Smooth muscle cell of the pulmonary artery (primary cell): ENCODE data around the gene HJURP. TPM values are rescaled to one million over a fixed set of nuclear protein-coding genes. Genes with fewer than 3 reads are reported as not detected.

ENCODE experiments used
- total RNA-seq: library from RNA; depleted of rRNA; stranded (reverse); fragments of >200 nt; gene quantifications from 2 replicates; pipeline ENCODE4 v1.2.3, GENCODE V29; 2014

The HJURP gene, protein sequence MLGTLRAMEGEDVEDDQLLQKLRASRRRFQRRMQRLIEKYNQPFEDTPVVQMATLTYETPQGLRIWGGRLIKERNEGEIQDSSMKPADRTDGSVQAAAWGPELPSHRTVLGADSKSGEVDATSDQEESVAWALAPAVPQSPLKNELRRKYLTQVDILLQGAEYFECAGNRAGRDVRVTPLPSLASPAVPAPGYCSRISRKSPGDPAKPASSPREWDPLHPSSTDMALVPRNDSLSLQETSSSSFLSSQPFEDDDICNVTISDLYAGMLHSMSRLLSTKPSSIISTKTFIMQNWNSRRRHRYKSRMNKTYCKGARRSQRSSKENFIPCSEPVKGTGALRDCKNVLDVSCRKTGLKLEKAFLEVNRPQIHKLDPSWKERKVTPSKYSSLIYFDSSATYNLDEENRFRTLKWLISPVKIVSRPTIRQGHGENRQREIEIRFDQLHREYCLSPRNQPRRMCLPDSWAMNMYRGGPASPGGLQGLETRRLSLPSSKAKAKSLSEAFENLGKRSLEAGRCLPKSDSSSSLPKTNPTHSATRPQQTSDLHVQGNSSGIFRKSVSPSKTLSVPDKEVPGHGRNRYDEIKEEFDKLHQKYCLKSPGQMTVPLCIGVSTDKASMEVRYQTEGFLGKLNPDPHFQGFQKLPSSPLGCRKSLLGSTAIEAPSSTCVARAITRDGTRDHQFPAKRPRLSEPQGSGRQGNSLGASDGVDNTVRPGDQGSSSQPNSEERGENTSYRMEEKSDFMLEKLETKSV
- total RNA-seq: 2.6 and 5.2 TPM in 2 replicates

GRCh38 chr2:233854241-233854981, at the start of gene HJURP:
HJURP (minus strand) TSS chr2:233854535; CDS start chr2:233854500, 35 bp downstream.

GRCh38 chr2:233867993-233868532, 13.7 kb upstream of the HJURP start, which contains the start of gene MSL3B:
MSL3B (minus strand) TSS chr2:233868386.

Other genes starting within 250 kb of the HJURP start
- 0.17 TPM in 1 of 2 replicates, not detected in the other for gene UGT1A8, start 236.9 kb downstream of the HJURP start, total RNA-seq
- 0.10 and 0.13 TPM in 2 replicates for gene UGT1A10, start 218.1 kb downstream of the HJURP start, total RNA-seq
- not detected in 2 replicates for gene UGT1A9, start 182.6 kb downstream of the HJURP start, total RNA-seq
- gene UGT1A7, start 172.6 kb downstream of the HJURP start, total RNA-seq: 0.07 and 0.96 TPM in 2 replicates
- 0.10 TPM in 1 of 2 replicates, not detected in the other for gene UGT1A6, start 161.6 kb downstream of the HJURP start, total RNA-seq
- gene UGT1A5, start 141.6 kb downstream of the HJURP start, total RNA-seq: not detected in 2 replicates
- gene UGT1A4, start 135.8 kb downstream of the HJURP start, total RNA-seq: not detected in 2 replicates
- gene UGT1A3, start 125.5 kb downstream of the HJURP start, total RNA-seq: not detected in 2 replicates
- 0.07 TPM in 1 of 2 replicates, not detected in the other for gene UGT1A1, start 94.3 kb downstream of the HJURP start, total RNA-seq
- gene MROH2A, start 76.2 kb downstream of the HJURP start, total RNA-seq: not detected in 2 replicates
- 0.20 and 0.23 TPM in 2 replicates for gene TRPM8, start 62.8 kb upstream of the HJURP start, total RNA-seq
- gene SPP2, start 196.2 kb upstream of the HJURP start, total RNA-seq: not detected in 2 replicates